K562 (cell line): Measurements from ENCODE around the gene DHRS3. TPM values are rescaled to one million over a fixed set of nuclear protein-coding genes. Genes with fewer than 3 reads are reported as not detected.

Experiments used
- BCOR ChIP-seq: fragments of 450-650 bp; IDR thresholded peaks from 2 replicates; pipeline ENCODE4 v1.6.1; 2016
- CBX3 ChIP-seq, 2 experiments: IDR thresholded peaks; 1 replicate in 1 of 2; 2 replicates in 1 of 2; pipeline ENCODE4 v1.6.1; 2012; ENCODE audit warnings: inconsistent platforms in 2 of 2, low read length in 2 of 2, borderline replicate concordance in 1 of 2, control low read depth in 1 of 2
- DPF2 ChIP-seq: fragments of 450-650 bp; IDR thresholded peaks from 2 replicates; pipeline ENCODE4 v1.6.1; 2016
- FOS ChIP-seq: IDR thresholded peaks from 3 replicates; pipeline ENCODE4 v1.6.1; 2011; ENCODE audit not compliant: insufficient read length; ENCODE audit errors: extremely low read depth
- FOXP1 ChIP-seq: sonication (generic); formaldehyde crosslinking; IDR thresholded peaks from 2 replicates; pipeline ENCODE4 v1.8.0; 2022; ENCODE audit warnings: mild to moderate bottlenecking, missing genetic modification reagents
- GTF2B ChIP-seq: IDR thresholded peaks from 2 replicates; pipeline ENCODE4 v1.6.1; 2011; ENCODE audit not compliant: insufficient read length; ENCODE audit errors: extremely low read depth
- HOXB6 ChIP-seq: fragments of 250-450 bp; sonication (Bioruptor Pico); IDR thresholded peaks from 2 replicates; pipeline ENCODE4 v1.5.1; 2022; ENCODE audit warnings: mild to moderate bottlenecking, borderline replicate concordance
- L3MBTL2 ChIP-seq: fragments of 450-650 bp; IDR thresholded peaks from 2 replicates; pipeline ENCODE4 v1.6.1; 2016; ENCODE audit warnings: mild to moderate bottlenecking, moderate library complexity
- LEF1 ChIP-seq: fragments of 450-650 bp; IDR thresholded peaks from 2 replicates; pipeline ENCODE4 v1.6.1; 2016; ENCODE audit warnings: mild to moderate bottlenecking
- MAFG ChIP-seq: fragments of 450-650 bp; conservative IDR thresholded peaks from 2 replicates; pipeline ENCODE4 v1.6.1; 2016; ENCODE audit warnings: missing genetic modification characterization, missing compliant biosample characterization
- MEF2D ChIP-seq: conservative IDR thresholded peaks from 2 replicates; pipeline ENCODE4 v1.6.1; 2016; ENCODE audit warnings: low read depth, missing genetic modification characterization, missing compliant biosample characterization
- NR2C1 ChIP-seq, 2 experiments: fragments of 450-650 bp; IDR thresholded peaks; 2 replicates each; pipeline ENCODE4 v1.6.1; 2017; ENCODE audit warnings: mild to moderate bottlenecking in 2 of 2, antibody characterized with exemption in 1 of 2, inconsistent platforms in 1 of 2, missing compliant biosample characterization in 1 of 2, missing genetic modification characterization in 1 of 2
- NRF1 ChIP-seq, 2 experiments: fragments of 450-650 bp; IDR thresholded peaks in 1 of 2; conservative IDR thresholded peaks in 1 of 2; 2 replicates each; pipeline ENCODE4 v1.6.1; 2014; ENCODE audit warnings: mild to moderate bottlenecking in 2 of 2
- PHF8 ChIP-seq: fragments of 200-600 bp; sonication (generic); IDR thresholded peaks from 2 replicates; pipeline ENCODE4 v1.6.1; 2012; ENCODE audit warnings: mixed run types, mild to moderate bottlenecking, inconsistent platforms, low read length, moderate library complexity, borderline replicate concordance
- PRPF4 ChIP-seq: fragments of 200-400 bp; formaldehyde crosslinking; IDR thresholded peaks from one replicate; pipeline ENCODE4 v1.6.1; 2017; ENCODE audit warnings: low read length, low read depth, mild to moderate bottlenecking; ENCODE audit not compliant: insufficient read depth, poor library complexity, severe bottlenecking
- RBBP5 ChIP-seq: fragments of 200-600 bp; sonication (generic); IDR thresholded peaks from 2 replicates; pipeline ENCODE4 v1.6.1; 2012; ENCODE audit warnings: borderline replicate concordance, mild to moderate bottlenecking, low read length, control low read depth, inconsistent platforms; ENCODE audit not compliant: insufficient read depth, poor library complexity, severe bottlenecking
- SMARCA4 ChIP-seq: fragments of 450-650 bp; IDR thresholded peaks from 2 replicates; pipeline ENCODE4 v1.6.1; 2016
- SOX6 ChIP-seq: fragments of 450-650 bp; IDR thresholded peaks from 2 replicates; pipeline ENCODE4 v1.6.1; 2014; ENCODE audit warnings: mild to moderate bottlenecking
- TFAP4 ChIP-seq: sonication (generic); formaldehyde crosslinking; IDR thresholded peaks from 2 replicates; pipeline ENCODE4 v1.8.0; 2022; ENCODE audit warnings: missing genetic modification reagents, mild to moderate bottlenecking, moderate library complexity, borderline replicate concordance
- UBTF ChIP-seq, 2 experiments: IDR thresholded peaks; 2 replicates each; pipeline ENCODE4 v1.6.1; 2012; ENCODE audit warnings: improper control_type of control experiment in 2 of 2, low read depth in 2 of 2, low read length in 2 of 2, borderline replicate concordance in 1 of 2
- ZNF316 ChIP-seq: fragments of 450-650 bp; IDR thresholded peaks from 2 replicates; pipeline ENCODE4 v1.6.1; 2016
- ZNF511 ChIP-seq: sonication (generic); formaldehyde crosslinking; IDR thresholded peaks from 2 replicates; pipeline ENCODE4 v1.8.0; 2022; ENCODE audit warnings: mild to moderate bottlenecking, missing genetic modification reagents
- ZNF766 ChIP-seq: fragments of 200-800 bp; sonication (Bioruptor generic); conservative IDR thresholded peaks from 2 replicates; pipeline ENCODE4 v1.6.1; 2016; ENCODE audit warnings: missing genetic modification characterization, missing compliant biosample characterization
- polyA plus RNA-seq, 8 experiments: library from polyadenylated mRNA; depleted of rRNA in 4 of 8; stranded (reverse) in 5 of 8; unstranded in 3 of 8; fragments of >200 nt; fragmentation: Nextera tagmentation in 2 of 8; fragmentation: Illumina TruSeq in 1 of 8; extraction: Ambion mirVana in 2 of 8; extraction: Trizol in 1 of 8; gene quantifications; 2 replicates each; pipeline versions ENCODE4 v1.2.1 to v1.2.3, GENCODE V29; 2011 to 2014; ENCODE audit warnings: inconsistent platforms in 1 of 8, missing spikeins in 1 of 8
- total RNA-seq, 7 experiments: library from RNA; depleted of rRNA in 6 of 7; stranded (reverse); fragments of >200 nt in 6 of 7; fragmentation: Illumina TruSeq in 2 of 7; extraction: Trizol in 2 of 7; gene quantifications; 2 replicates each; pipeline versions ENCODE4 v1.2.1 to v1.2.3, GENCODE V29; 2011 to 2021; ENCODE audit warnings: low replicate concordance in 1 of 7

The DHRS3 gene
- total and polyA plus RNA-seq, 9 of the 15 experiments (the other 6 are each of a cell fraction or from before 2014, with no cell fraction given): 21.0 to 116 (median 58.7) TPM

GRCh38 chr1:12549460-12550349, 68.3 kb downstream of the DHRS3 start (continued):
- TF ChIP-seq TFAP4 (CRISPR knock-in tag): peak; percentile 83
- TF ChIP-seq RBBP5: peak; percentile 53
- no peak for TF ChIP-seq UBTF (IDR thresholded peaks at IDR 0.05; ENCODE audit: borderline replicate concordance in 1 of 2, low read depth in 2 of 2, low read length in 2 of 2)
- TF ChIP-seq CBX3 (IDR thresholded peaks at IDR 0.05; ENCODE audit: borderline replicate concordance in 1 of 2, low read length in 2 of 2): peak in 1 of 2 experiments; percentile 19; a peak in 1 of 3 replicates
- no peak for TF ChIP-seq GTF2B
- peak; percentile 78 for TF ChIP-seq ZNF316
- TF ChIP-seq MAFG: peak; percentile 81
- TF ChIP-seq PRPF4: no peak
- 0 out of 2 replicates have a peak, but pooled peaks have one; percentile 48 for TF ChIP-seq ZNF766 (CRISPR knock-in tag)
- TF ChIP-seq PHF8: peak; percentile 20; the same call in 1 of the 2 replicates
- TF ChIP-seq BCOR: peak; percentile 87
- TF ChIP-seq LEF1: peak; percentile 79; the same call in 1 of the 2 replicates
- peak; percentile 93 for TF ChIP-seq SMARCA4
- peak; percentile 38 for TF ChIP-seq FOS
- no peak for TF ChIP-seq HOXB6
- peak; percentile 97 for TF ChIP-seq SOX6
- TF ChIP-seq DPF2: peak; percentile 91
- TF ChIP-seq ZNF511 (CRISPR knock-in tag): peak; percentile 9; the same call in 1 of the 2 replicates
- TF ChIP-seq NR2C1 (IDR thresholded peaks at IDR 0.05): 0 out of 2 replicates have a peak, but pooled peaks have one; percentile 31
- 0 out of 2 replicates have a peak, but pooled peaks have one; percentile 1 for TF ChIP-seq NR2C1 (tag; IDR thresholded peaks at IDR 0.05)
- peak; percentile 55 to 57 for TF ChIP-seq NRF1 (conservative IDR thresholded peaks at IDR 0.05 in 1 of 2, IDR thresholded peaks at IDR 0.05 in 1 of 2)
- TF ChIP-seq FOXP1 (CRISPR knock-in tag): peak; percentile 42; the same call in 1 of the 2 replicates
- 0 out of 2 replicates have a peak, but pooled peaks have one; percentile 25 for TF ChIP-seq MEF2D (tag)
- peak; percentile 58; the same call in 1 of the 2 replicates for TF ChIP-seq L3MBTL2
